A549 (cell line): Measurements from ENCODE around the gene MRPL23. TPM values are rescaled to one million over a fixed set of nuclear protein-coding genes. Genes with fewer than 3 reads are reported as not detected.

Experiments used
- ATAC-seq, 2 experiments: fragments of 200-7000 bp in 1 of 2; fragments of >200 bp in 1 of 2; cut with Nextera tagmentation in 1 of 2; cut with Tn5 transposase in 1 of 2; 3 replicates each; pipeline versions ENCODE4 v1.8.0 to v1.9.1; 2018 to 2020; ENCODE audit warnings: mild to moderate bottlenecking in 1 of 2, moderate library complexity in 1 of 2
- CTCF ChIA-PET: fragments of 300-600 bp; sonication (Branson Sonifier 250); formaldehyde crosslinking; extraction: SDS; loops from one replicate; lab custom pipeline; 2021; ENCODE audit warnings: antibody characterized with exemption, inconsistent platforms; lab: Yijun Ruan, JAX
- POLR2A ChIA-PET: fragments of 350-600 bp; formaldehyde crosslinking; extraction: SDS; loops from one replicate; lab custom pipeline; 2021; ENCODE audit warnings: antibody characterized with exemption, inconsistent platforms; lab: Yijun Ruan, JAX
- DNase-seq, 2 experiments: peaks; one replicate each; pipeline versions ENCODE4 v3.0.0 to v3.0.0-alpha.2; 2011 to 2016; ENCODE audit warnings: low read depth in 1 of 2, low spot score in 1 of 2
- FAIRE-seq: peaks from 2 replicates; lab custom pipeline; 2011; peaks lifted over from hg19 to GRCh38; lab: Jason Lieb, UNC
- H3K27ac ChIP-seq, 2 experiments: fragments of >200 bp; sonication (Bioruptor Twin); formaldehyde crosslinking; 3 replicates each; pipeline ENCODE4 v1.5.1; 2016 to 2017
- H3K4me1 ChIP-seq: fragments of >200 bp; sonication (Bioruptor Twin); formaldehyde crosslinking; 3 replicates; pipeline ENCODE4 v1.6.1; 2016
- H3K4me2 ChIP-seq: fragments of >200 bp; sonication (Bioruptor Twin); formaldehyde crosslinking; 3 replicates; pipeline ENCODE4 v1.6.1; 2016
- H3K4me3 ChIP-seq: fragments of >200 bp; sonication (Bioruptor Twin); formaldehyde crosslinking; 3 replicates; pipeline ENCODE4 v1.5.1; 2016
- H3K9me3 ChIP-seq: fragments of >200 bp; sonication (Bioruptor Twin); formaldehyde crosslinking; 3 replicates; pipeline ENCODE4 v1.6.1; 2016
- BHLHE40 ChIP-seq: IDR thresholded peaks from 2 replicates; pipeline ENCODE4 v1.6.1; 2012; ENCODE audit warnings: low read depth, low read length, inconsistent platforms
- CBX8 ChIP-seq: fragments of 200-600 bp; sonication (generic); IDR thresholded peaks from 2 replicates; pipeline ENCODE4 v1.6.1; 2016
- CEBPB ChIP-seq, 2 experiments: fragments of >200 bp in 1 of 2; sonication (Bioruptor Twin) in 1 of 2; formaldehyde crosslinking in 1 of 2; IDR thresholded peaks; 2 replicates each; pipeline ENCODE4 v1.6.1; 2012 to 2016
- E2F6 ChIP-seq: IDR thresholded peaks from 2 replicates; pipeline ENCODE4 v1.6.1; 2012; ENCODE audit warnings: low read depth, borderline replicate concordance
- EHF ChIP-seq: fragments of 250-450 bp; sonication (Bioruptor Pico); IDR thresholded peaks from 2 replicates; pipeline ENCODE4 v1.5.0; 2020; ENCODE audit warnings: mild to moderate bottlenecking
- ESRRA ChIP-seq: fragments of 150-350 bp; IDR thresholded peaks from 2 replicates; pipeline ENCODE4 v1.6.1; 2014; ENCODE audit warnings: mild to moderate bottlenecking, low read length, borderline replicate concordance
- HMGXB4 ChIP-seq: fragments of 250-450 bp; sonication (Bioruptor Pico); IDR thresholded peaks from 2 replicates; pipeline ENCODE4 v1.5.0; 2021; ENCODE audit warnings: mild to moderate bottlenecking, moderate library complexity, borderline replicate concordance
- HOXA7 ChIP-seq: fragments of 250-450 bp; sonication (Bioruptor Pico); IDR thresholded peaks from 2 replicates; pipeline ENCODE4 v1.5.0; 2020; ENCODE audit warnings: mild to moderate bottlenecking, moderate library complexity
- JUNB ChIP-seq: fragments of >200 bp; sonication (Bioruptor Twin); formaldehyde crosslinking; IDR thresholded peaks from 2 replicates; pipeline ENCODE4 v1.6.1; 2016
- MAFK ChIP-seq: fragments of 450-650 bp; IDR thresholded peaks from 2 replicates; pipeline ENCODE4 v1.6.1; 2014; ENCODE audit not compliant: partially characterized antibody
- MAZ ChIP-seq: fragments of 150-350 bp; IDR thresholded peaks from 2 replicates; pipeline ENCODE4 v1.6.1; 2014; ENCODE audit warnings: antibody characterized with exemption, low read depth, low read length, borderline replicate concordance
- NR3C1 ChIP-seq: fragments of >200 bp; sonication (Bioruptor Twin); formaldehyde crosslinking; IDR thresholded peaks from 3 replicates; pipeline ENCODE4 v1.6.1; 2017
- RAD21 ChIP-seq, 2 experiments: fragments of >200 bp in 1 of 2; sonication (Bioruptor Twin) in 1 of 2; formaldehyde crosslinking in 1 of 2; IDR thresholded peaks in 1 of 2; conservative IDR thresholded peaks in 1 of 2; 2 replicates in 1 of 2; 3 replicates in 1 of 2; pipeline ENCODE4 v1.6.1; 2012 to 2018; ENCODE audit warnings: inconsistent platforms in 1 of 2
- SMC3 ChIP-seq: fragments of >200 bp; sonication (Bioruptor Twin); formaldehyde crosslinking; IDR thresholded peaks from 3 replicates; pipeline ENCODE4 v1.6.1; 2018; ENCODE audit warnings: inconsistent platforms
- SREBF2 ChIP-seq: fragments of 450-650 bp; IDR thresholded peaks from 2 replicates; pipeline ENCODE4 v1.6.1; 2014; ENCODE audit warnings: mild to moderate bottlenecking, moderate library complexity
- TP53 ChIP-seq: fragments of 250-450 bp; sonication (Bioruptor Pico); IDR thresholded peaks from 2 replicates; pipeline ENCODE4 v1.5.0; 2021; ENCODE audit warnings: mild to moderate bottlenecking, moderate library complexity
- WGBS: methylation state at CpG from one replicate; pipeline ENCODE4 v1.1.6; 2017; ENCODE audit errors: missing lambda C conversion rate; 5-methylcytosine and 5-hydroxymethylcytosine counted together
- polyA plus RNA-seq, 4 experiments: library from polyadenylated mRNA; depleted of rRNA in 3 of 4; stranded (reverse); fragments of >200 nt; fragmentation: RNase III in 1 of 4; extraction: RNeasy Plus Mini Kit Qiagen cat#74134 plus additional on column Dnase treatment in 1 of 4; gene quantifications; 2 replicates in 3 of 4; 3 replicates in 1 of 4; pipeline ENCODE4 v1.2.3, GENCODE V29; 2011 to 2017
- TF ChIP-seq, protein P1 (sequence below): fragments of >200 bp; sonication (Bioruptor Twin); formaldehyde crosslinking; IDR thresholded peaks from 3 replicates; pipeline ENCODE4 v1.6.1; 2016
- TF ChIP-seq, protein P2 (sequence below): IDR thresholded peaks from 2 replicates; pipeline ENCODE4 v1.6.1; 2012
- TF ChIP-seq, protein P3 (sequence below): fragments of >200 bp; sonication (Bioruptor Twin); formaldehyde crosslinking; IDR thresholded peaks from 2 replicates; pipeline ENCODE4 v1.6.1; 2016

MRPL23 gene
- polyA plus RNA-seq, 2 of the 4 experiments (the other 2 are of a cell fraction), result 77.7 to 160 TPM

DNA sequence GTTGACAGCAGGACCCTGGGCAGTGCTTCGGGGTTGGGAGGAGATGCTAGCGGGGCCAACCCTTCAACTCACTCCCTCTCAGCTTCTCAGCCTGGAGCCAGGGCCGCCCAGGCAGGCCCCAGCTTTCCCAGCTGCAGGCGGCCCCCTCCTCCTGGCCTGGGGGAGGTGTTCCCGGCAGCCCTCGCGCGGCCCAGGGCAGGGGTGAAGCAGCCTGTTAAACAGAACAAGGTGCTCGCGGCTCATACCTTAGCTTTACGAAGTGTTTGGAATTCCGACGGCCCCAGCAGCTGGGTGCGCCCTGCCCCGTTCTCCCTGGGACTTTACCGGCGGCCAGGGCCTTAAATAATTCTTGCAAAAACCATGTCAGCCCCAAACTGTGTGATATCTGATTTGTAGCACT lies 17.2 kb downstream of the MRPL23 start:
- Histone ChIP-seq H3K27ac (no peak overlapping the region), H3K4me1 (no peaks in the 10 kb centered on the region), H3K9me3 (no peaks in the 10 kb centered on the region), H3K4me3 (no peak overlapping the region), H3K4me2 (no peak overlapping the region)
- POLR2A ChIA-PET, result no interaction called here
- TF ChIP-seq, protein P1, sequence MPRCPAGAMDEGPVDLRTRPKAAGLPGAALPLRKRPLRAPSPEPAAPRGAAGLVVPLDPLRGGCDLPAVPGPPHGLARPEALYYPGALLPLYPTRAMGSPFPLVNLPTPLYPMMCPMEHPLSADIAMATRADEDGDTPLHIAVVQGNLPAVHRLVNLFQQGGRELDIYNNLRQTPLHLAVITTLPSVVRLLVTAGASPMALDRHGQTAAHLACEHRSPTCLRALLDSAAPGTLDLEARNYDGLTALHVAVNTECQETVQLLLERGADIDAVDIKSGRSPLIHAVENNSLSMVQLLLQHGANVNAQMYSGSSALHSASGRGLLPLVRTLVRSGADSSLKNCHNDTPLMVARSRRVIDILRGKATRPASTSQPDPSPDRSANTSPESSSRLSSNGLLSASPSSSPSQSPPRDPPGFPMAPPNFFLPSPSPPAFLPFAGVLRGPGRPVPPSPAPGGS, result no peak
- TF ChIP-seq HOXA7 (no peak), SREBF2 (no peak), TP53 (no peak), MAZ (no peak), BHLHE40 (no peak), ESRRA (no peak), RAD21 (conservative IDR thresholded peaks at IDR 0.05 in 1 of 2, IDR thresholded peaks at IDR 0.05 in 1 of 2) (no peak), CBX8 (no peak), CEBPB (IDR thresholded peaks at IDR 0.05) (no peak), JUNB (no peak), EHF (no peak)
- TF ChIP-seq, protein P2, sequence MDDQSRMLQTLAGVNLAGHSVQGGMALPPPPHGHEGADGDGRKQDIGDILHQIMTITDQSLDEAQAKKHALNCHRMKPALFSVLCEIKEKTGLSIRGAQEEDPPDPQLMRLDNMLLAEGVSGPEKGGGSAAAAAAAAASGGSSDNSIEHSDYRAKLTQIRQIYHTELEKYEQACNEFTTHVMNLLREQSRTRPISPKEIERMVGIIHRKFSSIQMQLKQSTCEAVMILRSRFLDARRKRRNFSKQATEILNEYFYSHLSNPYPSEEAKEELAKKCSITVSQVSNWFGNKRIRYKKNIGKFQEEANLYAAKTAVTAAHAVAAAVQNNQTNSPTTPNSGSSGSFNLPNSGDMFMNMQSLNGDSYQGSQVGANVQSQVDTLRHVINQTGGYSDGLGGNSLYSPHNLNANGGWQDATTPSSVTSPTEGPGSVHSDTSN, result no peak
- CTCF ChIA-PET, result interaction anchor here (0.7 to 28.2 kb wide), 5 partner anchors 15 to 188 kb away, joined by 3 to 554 read pairs (median 3); no protein-coding TSS in a partner anchor
- FAIRE-seq (no peak), ATAC-seq (no peak), DNase-seq (no peak)
- WGBS, result no CpG with 5 or more reads among the region's 17 CpGs

DNA sequence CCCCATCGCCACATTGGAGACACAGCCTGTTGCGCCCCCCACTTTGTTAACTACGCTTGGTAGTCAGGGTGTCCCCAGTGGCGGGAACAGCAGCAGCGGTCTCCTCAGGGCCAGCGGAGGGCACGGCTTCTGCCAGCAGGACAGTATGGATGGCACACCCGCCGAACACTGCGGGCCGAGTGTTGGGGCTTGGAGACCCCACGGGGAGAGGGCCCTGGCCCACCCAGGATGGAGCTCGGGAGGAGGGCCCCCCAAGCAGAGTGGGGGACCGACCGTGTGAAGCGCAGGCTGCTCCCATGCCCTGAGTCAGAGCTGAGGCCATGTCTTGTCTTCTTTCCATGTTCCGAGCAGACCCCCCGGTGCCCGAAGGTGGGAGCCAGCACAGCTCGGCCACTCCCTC lies 17.8 kb downstream of the MRPL23 start:
- Histone ChIP-seq H3K27ac (no peak overlapping the region), H3K4me2 (no peak overlapping the region), H3K4me3 (no peak overlapping the region), H3K9me3 (no peaks in the 10 kb centered on the region), H3K4me1 (no peaks in the 10 kb centered on the region)
- POLR2A ChIA-PET, result no interaction called here
- ATAC-seq (no peak), FAIRE-seq (no peak), DNase-seq (no peak)
- CTCF ChIA-PET, result interaction anchor here (0.6 to 28.2 kb wide), 8 partner anchors 9 to 188 kb away, joined by 3 to 554 read pairs (median 3); no protein-coding TSS in a partner anchor
- WGBS, result no CpG with 5 or more reads among the region's 20 CpGs
- TF ChIP-seq MAFK (no peak), CEBPB (IDR thresholded peaks at IDR 0.05) (no peak), E2F6 (no peak), CBX8 (no peak), HMGXB4 (CRISPR knock-in tag) (no peak), SMC3 (no peak), NR3C1 (no peak)
- TF ChIP-seq, protein P1, result no peak
- TF ChIP-seq, protein P3, sequence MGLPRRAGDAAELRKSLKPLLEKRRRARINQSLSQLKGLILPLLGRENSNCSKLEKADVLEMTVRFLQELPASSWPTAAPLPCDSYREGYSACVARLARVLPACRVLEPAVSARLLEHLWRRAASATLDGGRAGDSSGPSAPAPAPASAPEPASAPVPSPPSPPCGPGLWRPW, result no peak
